H7 (cell line): Measurements from ENCODE around the gene TTLL10. TPM values are rescaled to one million over a fixed set of nuclear protein-coding genes. Genes with fewer than 3 reads are reported as not detected.

ENCODE experiments used
- DNase-seq: peaks from one replicate; pipeline ENCODE4 v3.0.0; 2012
- H3K27me3 ChIP-seq: 2 replicates; pipeline ENCODE4 v1.6.0; 2011; ENCODE audit warnings: mild to moderate bottlenecking, low read length; ENCODE audit not compliant: control insufficient read depth, insufficient read depth
- H3K36me3 ChIP-seq: replicated peaks from 2 replicates; pipeline ENCODE4 v1.5.1; 2011; ENCODE audit warnings: low read length; ENCODE audit not compliant: control insufficient read depth, insufficient read depth
- H3K4me3 ChIP-seq: 2 replicates; pipeline ENCODE4 v1.5.1; 2011; ENCODE audit warnings: low read depth, mild to moderate bottlenecking, control low read depth, low read length, moderate library complexity; ENCODE audit not compliant: insufficient read depth
- total RNA-seq: library from RNA; depleted of rRNA; stranded (reverse); fragments of >200 nt; shearing (Covaris generic); gene quantifications from 2 replicates; pipeline ENCODE4 v1.2.3, GENCODE V29; 2014

The TTLL10 gene
- total RNA-seq, 1 experiment from 2014 or later = not detected

DNA sequence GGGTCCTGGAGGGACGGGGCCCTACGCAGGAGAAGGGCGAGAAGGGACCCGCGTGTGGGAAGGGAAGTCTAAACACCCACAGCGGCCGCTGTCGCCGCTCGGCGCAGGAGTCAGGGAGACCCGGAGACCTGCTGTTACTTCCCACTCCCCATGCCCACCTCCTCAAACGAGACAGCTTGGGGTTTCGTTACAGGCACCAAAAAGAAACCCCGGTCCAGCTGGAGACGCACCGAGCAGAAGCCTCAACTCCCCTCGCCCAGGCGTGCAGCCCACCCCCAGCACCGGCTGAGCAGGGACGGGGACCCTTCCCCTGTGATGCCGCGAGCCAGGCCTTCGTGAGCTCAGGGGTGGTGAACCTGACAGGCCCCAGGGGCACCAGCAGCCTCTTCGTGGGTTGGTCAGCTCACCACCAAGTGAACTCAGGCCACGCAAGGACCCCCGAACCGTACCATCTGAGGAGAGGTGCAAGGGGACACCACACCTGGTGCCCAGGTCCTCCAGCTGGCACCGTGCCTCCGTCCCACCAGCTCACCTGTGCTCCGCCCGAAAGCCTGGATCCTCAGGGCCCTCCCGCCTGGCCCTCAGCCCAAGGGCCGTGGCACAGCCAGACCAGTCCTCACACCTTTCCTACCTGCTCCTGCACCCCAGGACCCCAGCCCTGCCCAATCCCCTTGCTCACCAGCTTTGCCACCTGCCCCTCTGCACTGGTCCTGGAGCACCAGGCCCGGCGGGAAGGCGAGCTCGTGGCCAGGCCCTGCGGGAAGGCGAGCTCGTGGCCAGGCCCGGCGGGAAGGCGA is 53.1 kb downstream of the TTLL10 start:
- Histone ChIP-seq H3K27me3 (no peaks in the 10 kb centered on the region), H3K4me3 (no peak overlapping the region), H3K36me3 (peaks cover 10% of the 10 kb centered on the region)
- DNase-seq = no peak

DNA sequence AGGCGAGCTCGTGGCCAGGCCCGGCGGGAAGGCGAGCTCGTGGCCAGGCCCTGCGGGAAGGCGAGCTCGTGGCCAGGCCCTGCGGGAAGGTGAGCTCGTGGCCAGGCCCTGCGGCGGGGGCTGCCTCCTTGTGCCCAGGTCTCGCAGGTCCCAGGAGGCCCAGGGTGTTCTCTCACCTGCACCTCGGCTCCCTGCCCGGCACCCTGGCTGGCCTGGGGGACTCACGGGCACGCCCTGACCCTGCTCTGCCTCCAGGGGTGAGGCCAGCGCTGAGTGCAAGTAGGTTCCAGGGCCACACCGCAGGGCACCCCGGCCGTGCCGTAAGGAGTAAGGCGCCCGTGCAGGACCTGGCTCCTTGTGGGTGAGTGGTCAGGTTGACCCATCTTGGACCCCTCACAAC is 53.7 kb downstream of the TTLL10 start:
- H3K36me3 ChIP-seq = peaks cover 9% of the 10 kb centered on the region
- H3K27me3 ChIP-seq = no peaks in the 10 kb centered on the region
- no peak overlapping the region for H3K4me3 ChIP-seq
- DNase-seq = no peak

DNA sequence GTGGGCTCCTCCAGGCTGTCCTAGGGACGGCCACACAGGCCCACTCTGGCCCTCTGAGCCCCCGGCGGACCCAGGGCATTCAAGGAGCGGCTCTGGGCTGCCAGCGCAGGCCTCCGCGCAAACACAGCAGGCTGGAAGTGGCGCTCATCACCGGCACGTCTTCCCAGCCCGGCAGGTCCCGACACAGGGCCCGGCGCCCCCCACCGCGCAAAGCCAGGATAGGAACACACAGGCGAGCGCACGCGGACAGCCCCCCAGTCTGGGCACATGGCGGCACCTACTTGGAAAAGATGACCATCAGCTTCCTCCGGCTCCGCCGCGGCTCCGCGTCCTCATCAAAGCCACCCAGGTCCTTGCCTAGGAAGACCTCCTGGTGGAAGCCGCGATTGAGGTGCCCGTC is 54.5 kb downstream of the TTLL10 start:
- H3K27me3 ChIP-seq = no peaks in the 10 kb centered on the region
- no peak overlapping the region for H3K4me3 ChIP-seq
- H3K36me3 ChIP-seq = peaks cover 2% of the 10 kb centered on the region
- no peak for DNase-seq

DNA sequence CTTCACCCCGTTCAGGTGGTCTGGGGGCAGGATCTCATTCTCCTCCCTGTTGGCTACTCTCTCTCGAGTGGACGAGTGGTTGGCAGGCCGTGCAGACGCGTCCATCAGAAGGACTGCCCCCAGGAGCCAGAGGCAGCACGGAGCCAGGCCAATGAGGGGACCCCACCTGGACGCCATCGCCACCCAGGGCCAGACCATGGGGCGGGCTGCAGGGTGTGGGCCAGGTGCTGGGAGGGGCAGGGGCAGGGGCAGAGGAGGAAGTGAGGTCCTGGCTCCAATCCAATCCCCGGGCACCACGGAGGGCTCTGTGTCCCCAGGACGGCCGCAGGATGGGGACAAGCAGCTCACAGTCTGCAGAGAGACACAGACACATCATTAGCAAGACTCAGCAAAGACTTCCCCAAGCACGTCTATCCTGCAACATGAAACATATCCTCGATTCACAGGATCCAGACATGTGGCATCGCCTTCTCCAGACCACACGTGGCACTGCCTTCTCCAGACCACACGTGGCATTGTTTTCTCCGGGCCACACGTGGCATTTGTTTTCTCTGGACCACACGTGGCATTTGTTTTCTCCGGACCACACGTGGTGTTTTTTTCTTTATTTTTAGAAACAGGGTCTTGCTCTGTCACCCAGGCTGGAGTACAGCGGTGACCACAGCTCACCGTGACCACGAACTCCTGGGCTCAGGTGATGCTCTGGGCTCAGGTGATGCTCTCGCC is 55.1 kb downstream of the TTLL10 start:
- no peak for DNase-seq
- no peak overlapping the region for H3K4me3 ChIP-seq
- peaks cover 1% of the 10 kb centered on the region for H3K36me3 ChIP-seq
- no peaks in the 10 kb centered on the region for H3K27me3 ChIP-seq

DNA sequence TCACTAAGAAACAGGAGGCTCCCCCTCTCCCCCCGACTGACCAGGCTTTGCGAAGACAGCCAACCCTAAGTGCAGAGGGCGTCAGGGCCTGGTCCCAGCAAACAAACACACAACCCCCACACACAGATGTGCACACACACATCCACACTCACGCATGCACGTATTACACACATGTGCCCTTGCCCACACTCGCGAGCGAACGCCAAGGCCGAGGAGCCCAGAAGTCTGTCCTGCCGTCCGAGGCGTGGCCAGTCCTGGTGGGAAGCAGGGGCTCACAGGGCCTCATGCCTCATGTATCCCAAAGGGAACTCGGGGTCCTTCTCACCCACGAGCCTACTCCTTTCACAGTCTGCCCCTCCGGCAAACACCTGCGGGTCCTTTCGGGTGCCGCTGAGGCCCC is 56.1 kb downstream of the TTLL10 start:
- no peaks in the 10 kb centered on the region for H3K27me3 ChIP-seq
- no peak for DNase-seq
- H3K36me3 ChIP-seq = peaks cover 1% of the 10 kb centered on the region
- H3K4me3 ChIP-seq = no peak overlapping the region

DNA sequence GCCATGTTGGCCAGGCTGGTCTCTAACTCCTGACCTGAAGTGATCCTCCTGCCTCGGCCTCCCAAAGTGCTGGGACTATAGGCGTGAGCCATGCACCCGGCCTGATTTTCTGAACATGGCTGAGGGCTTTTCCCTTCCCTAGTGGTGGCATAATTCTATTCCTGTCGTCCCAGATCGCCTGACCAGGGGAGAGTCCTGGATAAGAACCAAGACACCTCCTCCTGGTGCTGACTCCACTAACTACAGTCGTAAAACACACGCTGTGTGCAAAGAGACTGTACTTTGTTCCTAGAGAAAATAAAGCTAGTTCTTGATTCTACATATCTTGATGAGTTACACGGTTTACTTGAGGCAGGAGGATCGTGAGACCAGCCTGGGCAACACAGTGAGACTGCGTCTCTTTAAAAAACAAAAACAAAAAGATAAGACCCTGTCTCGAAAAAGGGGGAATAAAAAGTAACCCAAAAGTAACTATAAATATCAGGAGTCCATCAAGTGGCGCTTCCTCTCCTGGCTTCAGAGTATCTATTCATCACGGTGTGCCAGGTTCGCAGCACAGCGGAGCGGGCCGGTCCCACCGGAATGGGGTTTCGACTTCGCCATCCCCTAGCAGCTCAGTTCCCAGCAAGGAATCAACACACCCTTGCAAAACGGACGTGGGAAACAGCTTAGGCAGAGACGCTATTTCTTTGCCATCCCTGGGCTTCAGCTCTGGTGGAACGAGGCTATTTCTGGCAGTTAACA is 57.1 kb downstream of the TTLL10 start:
- no peaks in the 10 kb centered on the region for H3K27me3 ChIP-seq
- H3K36me3 ChIP-seq = peaks cover under 1% of the 10 kb centered on the region
- DNase-seq = no peak
- H3K4me3 ChIP-seq = peak overlapping the region; percentile 91

DNA sequence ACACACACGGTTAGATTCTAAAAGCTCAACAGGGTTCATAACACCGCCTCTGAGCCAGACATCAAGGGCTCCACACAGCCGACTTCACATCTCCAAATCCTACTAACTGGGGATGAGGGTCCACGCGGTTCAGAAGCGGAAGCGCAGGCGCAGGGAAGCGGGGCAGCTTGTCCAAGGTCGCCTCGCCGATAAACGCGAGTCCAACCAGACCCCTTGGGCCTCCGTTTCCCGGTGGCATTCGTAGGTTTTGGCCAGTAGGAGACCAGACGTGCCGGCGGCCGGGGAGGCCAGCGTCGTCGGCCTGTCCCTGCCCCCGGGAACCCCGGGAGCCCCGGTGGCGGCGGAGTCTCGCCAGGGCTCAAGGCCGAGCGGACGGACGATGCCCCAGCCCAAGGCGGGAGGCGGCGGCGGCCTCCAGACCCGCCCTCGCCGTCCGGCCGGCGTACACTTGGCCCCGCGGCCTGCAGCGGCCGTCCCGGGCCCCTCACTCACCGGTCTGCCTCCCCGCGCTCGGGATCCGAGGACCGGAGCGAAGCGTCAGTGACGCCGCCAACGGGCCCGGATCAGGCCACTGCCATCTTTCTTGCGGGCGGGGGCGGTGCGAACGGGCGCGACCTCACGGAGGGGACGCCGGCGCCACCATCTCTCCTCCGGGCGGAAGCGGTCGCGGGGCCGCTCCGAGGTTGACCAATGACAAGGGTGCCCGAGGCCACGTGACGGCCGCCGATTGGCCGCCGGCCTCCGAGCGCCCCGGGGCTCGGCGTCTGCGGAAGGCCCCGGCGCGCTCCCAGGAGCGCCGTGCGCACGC is 57.9 kb downstream of the TTLL10 start, which contains the start of gene SDF4:
SDF4 (minus strand) TSS at position 602 of the 808 bp plus-strand sequence. CDS start 3,229 bp downstream, outside the sequence.
- H3K36me3 ChIP-seq = no peaks in the 10 kb centered on the region; the same call in none of the 2 replicates
- H3K27me3 ChIP-seq = no peaks in the 10 kb centered on the region
- peak; percentile 100 for DNase-seq
- H3K4me3 ChIP-seq = peak within 1 kb of the TSS; percentile 91

DNA sequence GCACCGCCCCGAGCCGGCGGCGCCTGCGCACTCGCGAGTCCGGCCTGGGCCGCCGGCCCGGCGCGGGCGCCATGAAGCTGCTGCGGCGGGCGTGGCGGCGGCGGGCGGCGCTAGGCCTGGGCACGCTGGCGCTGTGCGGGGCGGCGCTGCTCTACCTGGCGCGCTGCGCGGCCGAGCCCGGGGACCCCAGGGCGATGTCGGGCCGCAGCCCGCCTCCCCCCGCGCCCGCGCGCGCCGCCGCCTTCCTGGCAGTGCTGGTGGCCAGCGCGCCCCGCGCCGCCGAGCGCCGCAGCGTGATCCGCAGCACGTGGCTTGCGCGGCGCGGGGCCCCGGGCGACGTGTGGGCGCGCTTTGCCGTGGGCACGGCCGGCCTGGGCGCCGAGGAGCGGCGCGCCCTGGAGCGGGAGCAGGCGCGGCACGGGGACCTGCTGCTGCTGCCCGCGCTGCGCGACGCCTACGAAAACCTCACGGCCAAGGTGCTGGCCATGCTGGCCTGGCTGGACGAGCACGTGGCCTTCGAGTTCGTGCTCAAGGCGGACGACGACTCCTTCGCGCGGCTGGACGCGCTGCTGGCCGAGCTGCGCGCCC is 58.6 kb downstream of the TTLL10 start, which contains the start of gene B3GALT6:
B3GALT6 (plus strand) TSS at position 30 of the 588 bp plus-strand sequence; CDS start at position 72, 42 bp downstream.
- no peak for DNase-seq
- Histone ChIP-seq H3K36me3 (no peaks in the 10 kb centered on the region; the same call in none of the 2 replicates), H3K4me3 (peak within 1 kb of the TSS; percentile 91), H3K27me3 (no peaks in the 10 kb centered on the region)

DNA sequence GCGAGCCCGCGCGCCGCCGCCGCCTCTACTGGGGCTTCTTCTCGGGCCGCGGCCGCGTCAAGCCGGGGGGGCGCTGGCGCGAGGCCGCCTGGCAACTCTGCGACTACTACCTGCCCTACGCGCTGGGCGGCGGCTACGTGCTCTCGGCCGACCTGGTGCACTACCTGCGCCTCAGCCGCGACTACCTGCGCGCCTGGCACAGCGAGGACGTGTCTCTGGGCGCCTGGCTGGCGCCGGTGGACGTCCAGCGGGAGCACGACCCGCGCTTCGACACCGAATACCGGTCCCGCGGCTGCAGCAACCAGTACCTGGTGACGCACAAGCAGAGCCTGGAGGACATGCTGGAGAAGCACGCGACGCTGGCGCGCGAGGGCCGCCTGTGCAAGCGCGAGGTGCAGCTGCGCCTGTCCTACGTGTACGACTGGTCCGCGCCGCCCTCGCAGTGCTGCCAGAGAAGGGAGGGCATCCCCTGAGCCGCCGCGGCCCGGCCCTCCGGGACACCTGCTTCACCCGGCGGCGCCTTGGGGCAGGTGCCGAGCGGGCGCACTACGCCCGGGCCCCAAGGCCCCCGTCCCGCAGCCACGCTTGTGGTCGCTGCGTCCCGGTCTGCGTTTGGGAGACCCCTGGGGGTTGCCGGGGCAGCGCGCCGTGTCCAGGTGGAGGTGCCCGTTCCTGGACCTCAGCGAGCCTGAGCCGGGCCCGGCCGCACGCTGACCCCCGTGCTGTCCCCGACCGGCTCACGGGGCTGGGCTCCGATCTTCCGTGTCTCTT is 59.3 kb downstream of the TTLL10 start:
- peak overlapping the region; percentile 23 for H3K4me3 ChIP-seq
- no peaks in the 10 kb centered on the region; the same call in none of the 2 replicates for H3K36me3 ChIP-seq
- peak; percentile 68 for DNase-seq

DNA sequence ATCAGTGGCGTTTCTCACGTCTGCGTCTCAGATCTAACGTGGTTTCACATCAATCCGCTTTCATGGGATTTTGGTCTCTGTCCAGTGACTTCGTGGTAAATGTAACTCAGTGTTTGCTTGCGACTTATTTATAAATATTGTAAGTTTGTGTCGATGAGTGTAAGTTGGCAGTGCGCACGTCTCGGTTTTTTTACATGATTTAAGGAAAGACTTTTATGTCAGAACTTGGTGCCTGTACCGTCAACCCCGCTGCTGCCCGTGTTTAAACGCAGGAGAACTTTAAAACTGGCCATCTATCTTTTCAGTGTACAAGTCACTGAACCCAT is 59.9 kb downstream of the TTLL10 start:
- Histone ChIP-seq H3K27me3 (no peaks in the 10 kb centered on the region), H3K36me3 (no peaks in the 10 kb centered on the region; the same call in 1 of the 2 replicates), H3K4me3 (no peak overlapping the region)
- no peak for DNase-seq

More for the DNA sequence above, 59.3 kb downstream of the TTLL10 start:
- H3K27me3 ChIP-seq = no peaks in the 10 kb centered on the region

DNA sequence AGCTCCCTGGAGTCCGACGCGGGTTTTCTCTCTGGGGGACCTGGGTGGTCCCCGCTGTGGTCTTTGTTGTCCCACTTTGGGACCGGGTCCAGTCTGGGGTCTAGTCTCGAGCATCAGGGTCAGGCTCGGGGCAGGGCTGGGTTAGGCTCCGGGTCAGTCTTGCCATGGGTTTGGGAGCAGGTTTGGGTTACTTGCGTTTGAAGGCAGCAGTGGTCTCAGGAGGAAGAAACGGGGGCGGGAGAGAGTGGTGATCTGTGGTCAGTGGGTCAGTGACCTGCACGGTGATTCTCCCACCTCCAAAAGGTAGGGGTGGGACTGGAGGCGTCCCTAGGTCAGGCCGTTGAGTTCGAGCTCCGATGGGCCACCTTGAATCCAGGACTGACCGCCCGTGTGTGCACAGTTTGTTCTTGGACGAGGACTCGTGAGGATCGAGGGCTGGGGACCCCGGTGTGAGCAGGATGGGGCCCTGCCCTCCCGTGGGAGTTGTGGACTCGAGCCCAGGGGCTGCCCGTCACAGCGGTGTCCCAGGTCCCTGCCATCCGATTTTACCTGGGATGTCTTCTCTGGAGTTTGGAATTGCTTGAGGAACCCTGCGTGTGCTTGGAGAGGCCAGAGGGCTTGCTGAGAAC is 60.6 kb downstream of the TTLL10 start:
- no peaks in the 10 kb centered on the region for H3K36me3 ChIP-seq
- no peak for DNase-seq
- no peak overlapping the region for H3K4me3 ChIP-seq
- no peaks in the 10 kb centered on the region for H3K27me3 ChIP-seq

DNA sequence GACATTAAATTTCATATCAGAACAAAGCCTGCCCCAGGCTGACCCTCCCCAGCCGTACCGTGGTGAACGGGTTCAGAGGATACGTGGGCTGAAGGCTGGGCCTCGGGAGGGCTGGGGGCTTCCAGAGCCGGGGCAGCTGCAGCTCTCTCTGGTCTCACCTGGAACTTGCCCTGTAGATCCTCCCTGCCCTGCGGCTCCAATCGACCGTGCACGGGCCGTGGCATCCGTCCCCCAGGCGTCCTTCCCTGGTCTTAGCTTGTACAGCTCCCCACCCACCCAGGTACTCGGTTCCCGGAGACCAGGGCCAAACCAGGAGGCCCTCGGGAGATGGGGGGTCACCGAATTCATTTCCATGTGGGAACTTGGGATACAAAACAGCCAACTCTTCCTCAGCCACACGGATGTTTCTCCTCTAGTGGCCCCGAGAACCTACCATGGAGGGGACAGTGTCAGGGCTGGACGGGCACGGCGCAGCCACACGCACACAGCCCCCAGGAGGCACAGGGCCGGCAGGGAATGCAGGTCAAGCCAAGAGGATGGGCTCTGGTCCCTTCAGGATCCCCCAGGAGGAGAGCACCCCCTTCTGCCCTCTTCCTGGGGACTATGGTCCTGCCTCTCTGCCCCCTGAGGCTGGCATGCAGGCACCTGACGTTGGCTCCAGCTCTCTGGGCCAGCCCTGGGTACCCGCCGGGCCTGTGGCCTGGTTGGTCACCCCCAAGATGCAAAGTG is 61.5 kb downstream of the TTLL10 start:
- Histone ChIP-seq H3K4me3 (no peak overlapping the region), H3K27me3 (no peaks in the 10 kb centered on the region), H3K36me3 (no peaks in the 10 kb centered on the region)
- no peak for DNase-seq
